ENCODE data around the gene SPSB1.

Gene SPSB1

GRCh38 chr1:9278585-9279153 lies 14.0 kb upstream of the SPSB1 start:
- no peaks in the 10 kb centered on the region for H4K20me1 ChIP-seq (ENCODE audit: insufficient read depth)
- H3K27me3 ChIP-seq (ENCODE audit: insufficient read depth, low read depth): no peaks in the 10 kb centered on the region
- TF ChIP-seq CTCF (conservative IDR thresholded peaks at IDR 0.05; ENCODE audit: low read depth, low read length): no peak
- H3K4me1 ChIP-seq (ENCODE audit: low read depth, poor library complexity, severe bottlenecking): peaks cover 82% of the 10 kb centered on the region
- no peaks in the 10 kb centered on the region for H3K79me2 ChIP-seq (ENCODE audit: insufficient read depth, low read depth)
- H3K9ac ChIP-seq: no peak overlapping the region
- no peak overlapping the region for H2AFZ ChIP-seq (ENCODE audit: low read depth)
- no peak overlapping the region for H3K27ac ChIP-seq
- H3K4me3 ChIP-seq (IDR thresholded peaks at IDR 0.05; ENCODE audit: insufficient read depth, low read depth, low read length): no peak overlapping the region
- H3K4me2 ChIP-seq: no peak overlapping the region
- no peaks in the 10 kb centered on the region for H3K36me3 ChIP-seq (ENCODE audit: insufficient read depth)

- H3K4me1 ChIP-seq (ENCODE audit: low read depth, poor library complexity, severe bottlenecking): peaks cover 83% of the 10 kb centered on the region
- H2AFZ ChIP-seq (ENCODE audit: low read depth): no peak overlapping the region
- H3K79me2 ChIP-seq (ENCODE audit: insufficient read depth, low read depth): no peaks in the 10 kb centered on the region
- H3K27ac ChIP-seq: no peak overlapping the region
- no peak overlapping the region for H3K4me3 ChIP-seq (IDR thresholded peaks at IDR 0.05; ENCODE audit: insufficient read depth, low read depth, low read length)
- H3K27me3 ChIP-seq (ENCODE audit: insufficient read depth, low read depth): no peaks in the 10 kb centered on the region
- H3K36me3 ChIP-seq (ENCODE audit: insufficient read depth): no peaks in the 10 kb centered on the region
- no peak overlapping the region for H3K9ac ChIP-seq
- no peak overlapping the region for H3K4me2 ChIP-seq
- H4K20me1 ChIP-seq (ENCODE audit: insufficient read depth): no peaks in the 10 kb centered on the region
- no peak for TF ChIP-seq CTCF (conservative IDR thresholded peaks at IDR 0.05; ENCODE audit: low read depth, low read length)
Measured at GRCh38 chr1:9279172-9279840, 13.4 kb upstream of the SPSB1 start.

GRCh38 chr1:9280015-9280860 lies 12.5 kb upstream of the SPSB1 start:
- H3K9ac ChIP-seq: peak overlapping the region; percentile 30; the same call in 1 of the 2 replicates
- peak overlapping the region; percentile 62 for H3K27ac ChIP-seq
- peak overlapping the region; percentile 91 for H3K4me2 ChIP-seq
- peak overlapping the region; percentile 52 for H3K4me3 ChIP-seq (IDR thresholded peaks at IDR 0.05; ENCODE audit: insufficient read depth, low read depth, low read length)
- H3K79me2 ChIP-seq (ENCODE audit: insufficient read depth, low read depth): no peaks in the 10 kb centered on the region
- no peak for TF ChIP-seq CTCF (conservative IDR thresholded peaks at IDR 0.05; ENCODE audit: low read depth, low read length)
- H3K27me3 ChIP-seq (ENCODE audit: insufficient read depth, low read depth): no peaks in the 10 kb centered on the region
- H3K36me3 ChIP-seq (ENCODE audit: insufficient read depth): no peaks in the 10 kb centered on the region
- H4K20me1 ChIP-seq (ENCODE audit: insufficient read depth): no peaks in the 10 kb centered on the region
- peaks cover 75% of the 10 kb centered on the region for H3K4me1 ChIP-seq (ENCODE audit: low read depth, poor library complexity, severe bottlenecking)
- H2AFZ ChIP-seq (ENCODE audit: low read depth): peak overlapping the region; percentile 53

GRCh38 chr1:9281071-9281827 lies 11.4 kb upstream of the SPSB1 start:
- H3K4me2 ChIP-seq: peak overlapping the region; percentile 91
- no peaks in the 10 kb centered on the region for H3K36me3 ChIP-seq (ENCODE audit: insufficient read depth)
- no peak for TF ChIP-seq CTCF (conservative IDR thresholded peaks at IDR 0.05; ENCODE audit: low read depth, low read length)
- H3K79me2 ChIP-seq (ENCODE audit: insufficient read depth, low read depth): no peaks in the 10 kb centered on the region
- peak overlapping the region; percentile 62 for H3K27ac ChIP-seq
- peak overlapping the region; percentile 53 for H2AFZ ChIP-seq (ENCODE audit: low read depth)
- peak overlapping the region; percentile 30; the same call in 1 of the 2 replicates for H3K9ac ChIP-seq
- no peaks in the 10 kb centered on the region for H4K20me1 ChIP-seq (ENCODE audit: insufficient read depth)
- peaks cover 68% of the 10 kb centered on the region for H3K4me1 ChIP-seq (ENCODE audit: low read depth, poor library complexity, severe bottlenecking)
- H3K4me3 ChIP-seq (IDR thresholded peaks at IDR 0.05; ENCODE audit: insufficient read depth, low read depth, low read length): peak overlapping the region; percentile 52
- no peaks in the 10 kb centered on the region for H3K27me3 ChIP-seq (ENCODE audit: insufficient read depth, low read depth)

Data from KMS-11 (cell line).